GM12875 (cell line): ENCODE measurements around the gene ZNRF4.

Experiments
- H3K4me3 ChIP-seq: one replicate; pipeline ENCODE4 v1.5.1; 2011; ENCODE audit warnings: low read depth, low read length, control low read depth
- CTCF ChIP-seq: IDR thresholded peaks from 2 replicates; pipeline ENCODE4 v1.5.1; 2011; ENCODE audit warnings: low read depth, mild to moderate bottlenecking, control low read depth, inconsistent platforms, low read length, moderate library complexity, borderline replicate concordance; ENCODE audit not compliant: insufficient read depth

The ZNRF4 gene

GRCh38 chr19:5458420-5458819 lies 3.2 kb downstream of the ZNRF4 start:
- H3K4me3 ChIP-seq, result no peak overlapping the region
- no peak for TF ChIP-seq CTCF

GRCh38 chr19:5459360-5459759 lies 4.1 kb downstream of the ZNRF4 start:
- no peak for TF ChIP-seq CTCF

GRCh38 chr19:5460748-5461147 lies 5.5 kb downstream of the ZNRF4 start:
- TF ChIP-seq CTCF, result no peak
- H3K4me3 ChIP-seq, result no peak overlapping the region

More at GRCh38 chr19:5459360-5459759, 4.1 kb downstream of the ZNRF4 start:
- H3K4me3 ChIP-seq, result no peak overlapping the region

- no peak for TF ChIP-seq CTCF
- no peak overlapping the region for H3K4me3 ChIP-seq
Observed at GRCh38 chr19:5463959-5464358, 8.7 kb downstream of the ZNRF4 start.

GRCh38 chr19:5466072-5466471 lies 10.9 kb downstream of the ZNRF4 start:
- no peak for TF ChIP-seq CTCF
- no peak overlapping the region for H3K4me3 ChIP-seq

GRCh38 chr19:5466814-5467291 lies 11.6 kb downstream of the ZNRF4 start:
- TF ChIP-seq CTCF, result no peak
- H3K4me3 ChIP-seq, result no peak overlapping the region

GRCh38 chr19:5470264-5470671 lies 15.1 kb downstream of the ZNRF4 start:
- H3K4me3 ChIP-seq, result no peak overlapping the region
- TF ChIP-seq CTCF, result no peak
